ENCODE data around the gene ERBB3.

- TF ChIP-seq CTCF (IDR thresholded peaks at IDR 0.05) (no peak), ZBTB33 (IDR thresholded peaks at IDR 0.05; ENCODE audit: borderline replicate concordance, low read depth) (no peak), MXI1 (IDR thresholded peaks at IDR 0.05; ENCODE audit: low read depth, low read length) (no peak)
Measured at GRCh38 chr12:56146492-56147460, 66.8 kb downstream of the ERBB3 start.

All from SK-N-SH (cell line).